Breast epithelium (tissue), 4 donors: ENCODE measurements around the gene POLR2H. TPM values are rescaled to one million over a fixed set of nuclear protein-coding genes. Genes with fewer than 3 reads are reported as not detected.

Source experiments
- DNase-seq, 2 donors: peaks; one replicate each; pipeline ENCODE4 v3.0.0-alpha.2; 2019; ENCODE audit warnings: low spot score in 2 of 2
- H3K27ac ChIP-seq, 2 donors: fragments of 200-600 bp; sonication (generic) in 1 of 2; one replicate each; pipeline ENCODE4 v1.5.1; 2016 to 2019; ENCODE audit warnings: mild to moderate bottlenecking in 1 of 2
- H3K27me3 ChIP-seq, 2 donors: fragments of 200-600 bp; sonication (generic) in 1 of 2; one replicate each; pipeline versions ENCODE4 v1.5.1 to v1.6.0; 2017 to 2019; ENCODE audit warnings: control low read depth in 1 of 2, mild to moderate bottlenecking in 1 of 2
- H3K36me3 ChIP-seq: fragments of 200-600 bp; one replicate; pipeline ENCODE4 v1.5.1; 2019
- H3K4me1 ChIP-seq, 2 donors: fragments of 200-600 bp; sonication (generic); one replicate each; pipeline ENCODE4 v1.5.1; 2016 to 2019; ENCODE audit warnings: control low read depth in 1 of 2
- H3K4me3 ChIP-seq, 3 donors: fragments of 200-600 bp; sonication (generic); 1 replicate in 2 of 3; 2 replicates in 1 of 3; pipeline ENCODE4 v1.5.1; 2016 to 2019; ENCODE audit warnings: mild to moderate bottlenecking in 3 of 3, moderate library complexity in 2 of 3
- H3K9me3 ChIP-seq, 2 donors: fragments of 200-600 bp; sonication (generic) in 1 of 2; one replicate each; pipeline ENCODE4 v1.5.1; 2016 to 2019; ENCODE audit warnings: control low read depth in 1 of 2
- CTCF ChIP-seq, 3 donors: fragments of 450-650 bp; IDR thresholded peaks; one replicate each; pipeline ENCODE4 v1.5.1; 2016 to 2017; ENCODE audit warnings: antibody characterized with exemption in 3 of 3, mild to moderate bottlenecking in 3 of 3, moderate library complexity in 3 of 3
- POLR2A ChIP-seq: fragments of 450-650 bp; IDR thresholded peaks from one replicate; pipeline ENCODE4 v1.6.1; 2016; ENCODE audit warnings: antibody characterized with exemption, mild to moderate bottlenecking, moderate library complexity
- POLR2AphosphoS5 ChIP-seq, 3 donors: sonication (generic); formaldehyde crosslinking; IDR thresholded peaks; one replicate each; pipeline ENCODE4 v1.6.1; 2017; ENCODE audit warnings: antibody characterized with exemption in 3 of 3
- intact Hi-C: fragments of 100-400 bp; cut with DNase I; formaldehyde crosslinking; loops from one replicate; pipeline ENCODE4 v1.15.1; 2023; ENCODE audit warnings: low total_unique reads
- total RNA-seq, 3 donors: library from RNA; depleted of rRNA; stranded (reverse); fragments of >200 nt; gene quantifications; one replicate each; pipeline ENCODE4 v1.1.0, GENCODE V29; 2016

The POLR2H gene
- total RNA-seq, 3 donors from 2014 or later: 63.7 to 101 (median 99.5) TPM

- no peak for DNase-seq
- Histone ChIP-seq H3K27me3 (no peaks in the 10 kb centered on the region), H3K4me3 (peak overlapping the region; percentile 70 to 98 (median 88)), H3K36me3 (no peaks in the 10 kb centered on the region), H3K9me3 (no peaks in the 10 kb centered on the region), H3K4me1 (peaks cover 0 to 10% of the 10 kb centered on the region in 2 donors), H3K27ac (peak overlapping the region; percentile 99 to 100)
- no peak for TF ChIP-seq POLR2A
- TF ChIP-seq CTCF (IDR thresholded peaks at IDR 0.05): no peak
- TF ChIP-seq POLR2AphosphoS5 (IDR thresholded peaks at IDR 0.05): no peak
- intact Hi-C loops: loop anchor here (1.0 kb wide), 1 partner anchor 23 kb away; no protein-coding TSS in a partner anchor
Measured at GRCh38 chr3:184360929-184361531, 480 bp upstream of the POLR2H start.

GRCh38 chr3:184361932-184362667 lies 590 bp downstream of the POLR2H start:
- H3K4me1 ChIP-seq: peaks cover 0 to 10% of the 10 kb centered on the region in 2 donors
- DNase-seq: peak in 1 of 2 donors; percentile 67
- peak overlapping the region; percentile 99 to 100 for H3K27ac ChIP-seq
- H3K27me3 ChIP-seq: no peaks in the 10 kb centered on the region
- no peaks in the 10 kb centered on the region for H3K9me3 ChIP-seq
- intact Hi-C loops: loop anchor here (1.0 kb wide), 1 partner anchor 24 kb away; no protein-coding TSS in a partner anchor
- no peaks in the 10 kb centered on the region for H3K36me3 ChIP-seq
- peak overlapping the region; percentile 70 to 98 (median 88) for H3K4me3 ChIP-seq
- TF ChIP-seq POLR2AphosphoS5 (IDR thresholded peaks at IDR 0.05): no peak
- peak; percentile 5 for TF ChIP-seq POLR2A

- peak; percentile 94 to 96 for DNase-seq
- Histone ChIP-seq H3K4me1 (peaks cover 0 to 10% of the 10 kb centered on the region in 2 donors), H3K4me3 (peak overlapping the region; percentile 70 to 98 (median 88)), H3K27me3 (no peaks in the 10 kb centered on the region), H3K27ac (peak overlapping the region; percentile 99 to 100), H3K9me3 (no peaks in the 10 kb centered on the region), H3K36me3 (no peaks in the 10 kb centered on the region)
- intact Hi-C loops: no loop called here
- TF ChIP-seq CTCF (IDR thresholded peaks at IDR 0.05): peak; percentile 32 to 51 (median 50)
- peak; percentile 64 to 80 (median 77) for TF ChIP-seq POLR2AphosphoS5 (IDR thresholded peaks at IDR 0.05)
- peak; percentile 53 for TF ChIP-seq POLR2A
Measured at GRCh38 chr3:184362668-184363546, 1.4 kb downstream of the POLR2H start.

- Histone ChIP-seq H3K9me3 (no peaks in the 10 kb centered on the region), H3K27me3 (no peaks in the 10 kb centered on the region), H3K36me3 (no peaks in the 10 kb centered on the region), H3K27ac (no peak overlapping the region), H3K4me3 (no peak overlapping the region), H3K4me1 (no peaks in the 10 kb centered on the region)
- TF ChIP-seq POLR2AphosphoS5 (IDR thresholded peaks at IDR 0.05): no peak
- TF ChIP-seq CTCF (IDR thresholded peaks at IDR 0.05): no peak
- TF ChIP-seq POLR2A: no peak
- intact Hi-C loops: no loop called here
- DNase-seq: no peak
Measured at GRCh38 chr3:184366619-184367289, 5.2 kb downstream of the POLR2H start.

- intact Hi-C loops: no loop called here
- Histone ChIP-seq H3K36me3 (no peaks in the 10 kb centered on the region), H3K9me3 (no peaks in the 10 kb centered on the region), H3K27me3 (no peaks in the 10 kb centered on the region), H3K4me1 (no peaks in the 10 kb centered on the region), H3K27ac (no peak overlapping the region), H3K4me3 (no peak overlapping the region)
- TF ChIP-seq POLR2AphosphoS5 (IDR thresholded peaks at IDR 0.05) (no peak), CTCF (IDR thresholded peaks at IDR 0.05) (no peak), POLR2A (no peak)
- no peak for DNase-seq
Measured at GRCh38 chr3:184368116-184368515, 6.6 kb downstream of the POLR2H start.
